DND-41 (cell line): ENCODE data around the gene PARP4.
"Not testable (repeated sequence)": the region's sequence is repeated elsewhere in the genome, so short reads cannot be mapped to it uniquely, and the experiment has no call there.

Source experiments
- ATAC-seq: fragments of 200-7000 bp; cut with Tn5 transposase; 3 replicates; pipeline ENCODE4 v1.9.1; 2021; ENCODE audit warnings: low read depth; ENCODE audit not compliant: insufficient read depth
- DNase-seq: peaks from one replicate; pipeline ENCODE4 v3.0.0-alpha.2; 2020
- H2AFZ ChIP-seq: 2 replicates; pipeline ENCODE4 v1.6.0; 2012; ENCODE audit warnings: low read depth, low read length
- H3K27ac ChIP-seq: 2 replicates; pipeline ENCODE4 v1.5.1; 2012; ENCODE audit warnings: low read length, inconsistent platforms
- H3K27me3 ChIP-seq: fragments of 200-600 bp; sonication (generic); 2 replicates; pipeline ENCODE4 v1.6.0; 2012; ENCODE audit warnings: low read length, mild to moderate bottlenecking, inconsistent platforms; ENCODE audit not compliant: insufficient read depth, poor library complexity
- H3K36me3 ChIP-seq: 2 replicates; pipeline ENCODE4 v1.5.1; 2012; ENCODE audit warnings: low read length, inconsistent platforms; ENCODE audit not compliant: insufficient read depth
- H3K4me1 ChIP-seq: 2 replicates; pipeline ENCODE4 v1.5.1; 2012; ENCODE audit warnings: mild to moderate bottlenecking, low read length; ENCODE audit not compliant: insufficient read depth
- H3K4me2 ChIP-seq: 2 replicates; pipeline ENCODE4 v1.6.0; 2012; ENCODE audit warnings: mild to moderate bottlenecking, moderate library complexity, low read length, inconsistent platforms; ENCODE audit not compliant: insufficient read depth
- H3K4me3 ChIP-seq, 2 experiments: fragments of 200-600 bp in 1 of 2; shearing (Covaris generic) in 1 of 2; 2 replicates each; pipeline ENCODE4 v1.5.1; 2012 to 2016; ENCODE audit warnings: inconsistent platforms in 2 of 2, low read length in 2 of 2, mild to moderate bottlenecking in 2 of 2, low read depth in 1 of 2, moderate library complexity in 1 of 2
- H3K79me2 ChIP-seq: 2 replicates; pipeline ENCODE4 v1.6.0; 2012; ENCODE audit warnings: low read length, inconsistent platforms; ENCODE audit not compliant: insufficient read depth
- H3K9ac ChIP-seq: 2 replicates; pipeline ENCODE4 v1.6.0; 2012; ENCODE audit warnings: low read depth, mild to moderate bottlenecking, inconsistent platforms, low read length, moderate library complexity
- H3K9me3 ChIP-seq: 2 replicates; pipeline ENCODE4 v1.5.1; 2012; ENCODE audit warnings: low read length, moderate library complexity, mild to moderate bottlenecking, inconsistent platforms; ENCODE audit not compliant: insufficient read depth, severe bottlenecking
- H4K20me1 ChIP-seq: 2 replicates; pipeline ENCODE4 v1.6.0; 2012; ENCODE audit warnings: low read length; ENCODE audit not compliant: insufficient read depth
- CTCF ChIP-seq: IDR thresholded peaks from 2 replicates; pipeline ENCODE4 v1.5.1; 2012; ENCODE audit warnings: borderline replicate concordance, low read length, moderate library complexity, mild to moderate bottlenecking; ENCODE audit not compliant: poor library complexity, severe bottlenecking; ENCODE audit errors: extremely low read depth
- EZH2 ChIP-seq: IDR thresholded peaks from 3 replicates; pipeline ENCODE4 v1.6.1; 2012; ENCODE audit warnings: borderline replicate concordance, low read depth, mild to moderate bottlenecking, moderate library complexity, low read length, inconsistent platforms; ENCODE audit not compliant: severe bottlenecking

The PARP4 gene

GRCh38 chr13:24384091-24384490 is 128.5 kb downstream of the PARP4 start:
- not testable (repeated sequence) for DNase-seq, H3K36me3 ChIP-seq, H3K4me2 ChIP-seq, H3K27me3 ChIP-seq, H3K4me3 ChIP-seq, H2AFZ ChIP-seq, H3K9me3 ChIP-seq, ATAC-seq, H3K9ac ChIP-seq, H3K79me2 ChIP-seq, H3K27ac ChIP-seq, H4K20me1 ChIP-seq
- H3K4me1 ChIP-seq = peaks cover 18% of the 10 kb centered on the region

GRCh38 chr13:24381541-24382265 is 130.9 kb downstream of the PARP4 start:
- no peak for TF ChIP-seq EZH2
- no peak for TF ChIP-seq CTCF
- no peak overlapping the region for H3K27ac ChIP-seq
- peaks cover 24% of the 10 kb centered on the region for H3K4me1 ChIP-seq
- H3K9me3 ChIP-seq = no peaks in the 10 kb centered on the region
- H3K4me3 ChIP-seq = no peak overlapping the region
- no peaks in the 10 kb centered on the region for H3K27me3 ChIP-seq
- no peak overlapping the region for H2AFZ ChIP-seq
- H3K9ac ChIP-seq = no peak overlapping the region
- H3K36me3 ChIP-seq = no peaks in the 10 kb centered on the region
- ATAC-seq (no peak), DNase-seq (no peak)
- no peaks in the 10 kb centered on the region for H3K79me2 ChIP-seq
- no peak overlapping the region for H3K4me2 ChIP-seq
- H4K20me1 ChIP-seq = no peaks in the 10 kb centered on the region

GRCh38 chr13:24380881-24381280 is 131.7 kb downstream of the PARP4 start:
- not testable (repeated sequence) for H3K79me2 ChIP-seq, H2AFZ ChIP-seq, DNase-seq, ATAC-seq, H3K27ac ChIP-seq, H3K27me3 ChIP-seq, H3K4me3 ChIP-seq, H3K9ac ChIP-seq, H3K4me2 ChIP-seq, H3K9me3 ChIP-seq, H4K20me1 ChIP-seq, H3K36me3 ChIP-seq
- peaks cover 24% of the 10 kb centered on the region for H3K4me1 ChIP-seq

- not testable (repeated sequence) for H3K79me2 ChIP-seq, H3K9me3 ChIP-seq, H3K4me3 ChIP-seq, H3K36me3 ChIP-seq, H3K4me2 ChIP-seq, H3K27ac ChIP-seq, H4K20me1 ChIP-seq, H2AFZ ChIP-seq, H3K9ac ChIP-seq, H3K27me3 ChIP-seq
- ATAC-seq = peak; percentile 99
- peak; percentile 65 for DNase-seq
- H3K4me1 ChIP-seq = peaks cover 24% of the 10 kb centered on the region
These were observed 132.4 kb downstream of the PARP4 start for GRCh38 chr13:24380227-24380626.

GRCh38 chr13:24371273-24371672 is 141.3 kb downstream of the PARP4 start:
- H3K9ac ChIP-seq, H4K20me1 ChIP-seq, H3K9me3 ChIP-seq, DNase-seq, H3K4me2 ChIP-seq, H3K4me3 ChIP-seq, H3K27me3 ChIP-seq, H3K27ac ChIP-seq, H2AFZ ChIP-seq, H3K36me3 ChIP-seq, H3K4me1 ChIP-seq, H3K79me2 ChIP-seq, ATAC-seq: not testable (repeated sequence)
